NCI-H1436 (cell line): Measurements from ENCODE around the gene SLIT3.

Experiments
- DNase-seq: peaks from one replicate; lab custom pipeline; 2025; lab: John Stamatoyannopoulos, UW

Gene SLIT3

GRCh38 chr5:168992687-168993086 lies 308.3 kb downstream of the SLIT3 start:
- DNase-seq: no peak

- no peak for DNase-seq
Observed at GRCh38 chr5:168992016-168992415, 308.9 kb downstream of the SLIT3 start.

- no peak for DNase-seq
Observed at GRCh38 chr5:168991311-168991710, 309.6 kb downstream of the SLIT3 start.

- no peak for DNase-seq
Observed at GRCh38 chr5:168990679-168991078, 310.3 kb downstream of the SLIT3 start.

- no peak for DNase-seq
Observed at GRCh38 chr5:168989731-168990505, 311.0 kb downstream of the SLIT3 start.

GRCh38 chr5:168988699-168989098 lies 312.2 kb downstream of the SLIT3 start:
- DNase-seq: no peak

- no peak for DNase-seq
Observed at GRCh38 chr5:168987543-168988300, 313.2 kb downstream of the SLIT3 start.

- no peak for DNase-seq
Observed at GRCh38 chr5:168985454-168985853, 315.5 kb downstream of the SLIT3 start.

GRCh38 chr5:168984135-168984675 lies 316.7 kb downstream of the SLIT3 start:
- no peak for DNase-seq

GRCh38 chr5:168979135-168979534 lies 321.8 kb downstream of the SLIT3 start:
- DNase-seq: no peak

GRCh38 chr5:168978500-168978899 lies 322.4 kb downstream of the SLIT3 start:
- no peak for DNase-seq

GRCh38 chr5:168978015-168978414 lies 322.9 kb downstream of the SLIT3 start:
- DNase-seq: no peak

GRCh38 chr5:168976311-168976970 lies 324.5 kb downstream of the SLIT3 start:
- no peak for DNase-seq

GRCh38 chr5:168975331-168975730 lies 325.6 kb downstream of the SLIT3 start:
- DNase-seq: no peak

- no peak for DNase-seq
Observed at GRCh38 chr5:168974082-168974481, 326.9 kb downstream of the SLIT3 start.

GRCh38 chr5:168972731-168973130 lies 328.2 kb downstream of the SLIT3 start:
- no peak for DNase-seq

GRCh38 chr5:168971100-168971499 lies 329.8 kb downstream of the SLIT3 start:
- no peak for DNase-seq

GRCh38 chr5:168969326-168969886 lies 331.5 kb downstream of the SLIT3 start:
- DNase-seq: no peak

GRCh38 chr5:168967882-168968620 lies 332.9 kb downstream of the SLIT3 start:
- no peak for DNase-seq

- no peak for DNase-seq
Observed at GRCh38 chr5:168965638-168966037, 335.3 kb downstream of the SLIT3 start.

- DNase-seq: no peak
Observed at GRCh38 chr5:168964182-168964581, 336.8 kb downstream of the SLIT3 start.

GRCh38 chr5:168962306-168962705 lies 338.6 kb downstream of the SLIT3 start:
- no peak for DNase-seq
